Measurements from ENCODE around the gene AXDND1. TPM values are rescaled to one million over a fixed set of nuclear protein-coding genes. Genes with fewer than 3 reads are reported as not detected.
"Not testable (repeated sequence)": the region's sequence is repeated elsewhere in the genome, so short reads cannot be mapped to it uniquely, and the experiment has no call there.

The AXDND1 gene
- total and polyA plus RNA-seq, 2 experiments from 2014 or later, result not detected

GRCh38 chr1:179353546-179353945 lies 12.2 kb upstream of the AXDND1 start:
- Histone ChIP-seq H3K9me2 (ENCODE audit: insufficient read depth) (no peaks in the 10 kb centered on the region), H2AFZ (no peak overlapping the region), H3K79me2 (replicated peaks; ENCODE audit: insufficient read depth) (no peaks in the 10 kb centered on the region), H3K4me1 (ENCODE audit: insufficient read depth) (no peaks in the 10 kb centered on the region), H3F3A (replicated peaks; ENCODE audit: low read depth) (no peaks in the 10 kb centered on the region), H4K20me1 (replicated peaks; ENCODE audit: insufficient read depth) (no peaks in the 10 kb centered on the region), H3K27ac (ENCODE audit: low read depth) (no peak overlapping the region), H3K4me3 (no peak overlapping the region), H3K4me2 (no peak overlapping the region), H3K36me3 (ENCODE audit: insufficient read depth) (no peaks in the 10 kb centered on the region), H3K27me3 (ENCODE audit: insufficient read depth) (no peaks in the 10 kb centered on the region)
- no peaks in the 10 kb centered on the region for H3K4me1 Mint-ChIP-seq
- TF ChIP-seq NANOG (IDR thresholded peaks at IDR 0.05; ENCODE audit: borderline replicate concordance) (no peak), POLR2AphosphoS5 (IDR thresholded peaks at IDR 0.05; ENCODE audit: low read depth) (no peak), REST (IDR thresholded peaks at IDR 0.05; ENCODE audit: unreplicated experiment) (no peak), ZNF331 (CRISPR knock-in tag; IDR thresholded peaks at IDR 0.05; ENCODE audit: low read depth) (no peak), STAT1 (IDR thresholded peaks at IDR 0.05; ENCODE audit: unreplicated experiment) (no peak), CTCF (conservative IDR thresholded peaks at IDR 0.05; ENCODE audit: low read depth in 2 of 2) (no peak), EZH2phosphoT487 (IDR thresholded peaks at IDR 0.05; ENCODE audit: unreplicated experiment) (no peak), ZNF462 (CRISPR knock-in tag; IDR thresholded peaks at IDR 0.05) (no peak)
- no peak for DNase-seq (ENCODE audit: low spot score)
- no peak overlapping the region for H3K4me3 Mint-ChIP-seq
- peaks cover 2% of the 10 kb centered on the region for H3K27me3 Mint-ChIP-seq (ENCODE audit: insufficient read depth, low read depth, poor library complexity)
- no peaks in the 10 kb centered on the region for H3K9me3 Mint-ChIP-seq
- no peaks in the 10 kb centered on the region for H3K36me3 Mint-ChIP-seq (ENCODE audit: low read depth)
- H3K27ac Mint-ChIP-seq, result no peak overlapping the region
- ATAC-seq, result no peak

GRCh38 chr1:179361631-179362030 lies 4.1 kb upstream of the AXDND1 start:
- H3K4me1 ChIP-seq (ENCODE audit: insufficient read depth); H3K27me3 ChIP-seq (ENCODE audit: insufficient read depth); H3K27ac Mint-ChIP-seq; H3K4me1 Mint-ChIP-seq; H3F3A ChIP-seq (replicated peaks; ENCODE audit: low read depth); H2AFZ ChIP-seq; DNase-seq (ENCODE audit: low spot score); H4K20me1 ChIP-seq (replicated peaks; ENCODE audit: insufficient read depth); H3K36me3 Mint-ChIP-seq (ENCODE audit: low read depth); H3K27me3 Mint-ChIP-seq (ENCODE audit: insufficient read depth, low read depth, poor library complexity); H3K4me3 Mint-ChIP-seq; H3K36me3 ChIP-seq (ENCODE audit: insufficient read depth); H3K79me2 ChIP-seq (replicated peaks; ENCODE audit: insufficient read depth); H3K27ac ChIP-seq (ENCODE audit: low read depth); H3K4me3 ChIP-seq; H3K9me3 Mint-ChIP-seq; H3K9me2 ChIP-seq (ENCODE audit: insufficient read depth); ATAC-seq; H3K4me2 ChIP-seq: not testable (repeated sequence)

All from GM23338 (cell line).